GM18951 (cell line): Measurements from ENCODE around the gene HNRNPLL.

Experiments used
- POLR2A ChIP-seq: IDR thresholded peaks from 4 replicates; pipeline ENCODE4 v1.6.1; 2011; ENCODE audit warnings: mild to moderate bottlenecking; ENCODE audit not compliant: insufficient read length, insufficient read depth; ENCODE audit errors: extremely low read depth
- in situ Hi-C: fragments of 300-500 bp; cut with MboI; formaldehyde crosslinking; loops from one replicate; pipeline ENCODE4 v1.12.0; 2022; ENCODE audit warnings: low sequenced_read_pairs, mixed read lengths, inconsistent platforms; ENCODE audit not compliant: unreplicated experiment

Gene HNRNPLL

DNA sequence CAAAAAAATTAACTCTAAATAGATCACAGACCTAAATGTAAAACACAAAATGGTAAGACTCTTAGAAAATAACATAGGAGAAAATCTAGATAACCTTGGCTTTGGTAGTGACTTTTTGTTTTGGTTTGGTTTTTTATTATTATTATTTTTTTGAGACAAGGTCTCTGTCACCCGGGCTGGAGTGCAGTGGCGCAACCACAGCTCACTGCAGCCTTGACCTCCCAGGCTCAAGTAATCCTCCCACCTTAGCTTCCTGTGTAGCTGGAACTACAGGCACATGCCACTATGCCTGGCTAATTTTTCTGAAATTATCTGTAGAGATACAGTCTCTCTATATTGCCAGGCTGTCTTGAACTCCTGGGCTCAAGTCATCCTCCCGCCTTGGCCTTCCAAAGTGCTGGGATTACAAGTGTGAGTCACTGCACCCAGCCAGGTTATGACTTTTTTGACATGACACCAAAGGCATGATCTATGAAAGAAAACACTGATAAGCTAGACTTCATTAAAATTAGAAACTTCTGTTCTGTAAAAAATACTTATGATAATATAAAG lies 88.0 kb downstream of the HNRNPLL start:
- in situ Hi-C loops = no loop called here
- no peak for TF ChIP-seq POLR2A

DNA sequence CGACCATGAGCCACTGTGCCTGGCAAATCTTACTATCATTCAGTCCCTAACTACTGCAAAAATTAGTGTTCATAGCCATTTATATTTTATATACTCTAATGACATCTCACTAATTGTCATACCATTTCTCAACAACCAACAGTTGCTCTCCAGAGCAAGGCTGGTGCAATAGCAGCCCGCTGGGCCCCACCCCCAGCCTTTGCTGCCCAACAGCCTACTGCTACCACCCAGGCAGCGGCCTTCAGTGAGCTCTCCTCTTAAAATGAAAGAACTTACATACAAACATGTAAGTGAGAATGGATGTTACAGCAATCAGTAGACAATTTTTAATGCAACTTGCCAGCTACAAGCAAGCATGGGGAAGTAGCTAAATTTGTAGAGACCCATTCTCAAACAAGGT lies 90.5 kb downstream of the HNRNPLL start:
- in situ Hi-C loops = no loop called here
- no peak for TF ChIP-seq POLR2A
